CD14-positive monocyte (primary cell): ENCODE results near the gene DENND10. TPM values are rescaled to one million over a fixed set of nuclear protein-coding genes. Genes with fewer than 3 reads are reported as not detected.

Experiments used
- DNase-seq, 3 donors: peaks; one replicate each; pipeline ENCODE4 v3.0.0-alpha.2; 2011 to 2022
- H2AFZ ChIP-seq: 2 replicates; pipeline ENCODE4 v1.6.0; 2012; ENCODE audit warnings: mild to moderate bottlenecking, low read depth, low read length, inconsistent platforms; ENCODE audit not compliant: insufficient read depth, poor library complexity, severe bottlenecking
- H3K27ac ChIP-seq, 2 donors: 1 replicate in 1 of 2; 2 replicates in 1 of 2; pipeline ENCODE4 v1.5.1; 2012 to 2013; ENCODE audit warnings: low read length in 2 of 2, control low read depth in 1 of 2, inconsistent platforms in 1 of 2, low read depth in 1 of 2, mild to moderate bottlenecking in 1 of 2
- H3K27me3 ChIP-seq, 2 donors: one replicate each; pipeline versions ENCODE4 v1.6.0 to v1.6.1; 2011 to 2013; ENCODE audit warnings: low read length in 2 of 2; ENCODE audit not compliant: control insufficient read depth in 2 of 2, insufficient read depth in 2 of 2
- H3K36me3 ChIP-seq, 2 donors: replicated peaks in 1 of 2; 1 replicate in 1 of 2; 2 replicates in 1 of 2; pipeline versions ENCODE4 v1.5.1 to v1.6.1; 2012 to 2013; ENCODE audit warnings: low read length in 2 of 2, control low read depth in 1 of 2, inconsistent platforms in 1 of 2, mild to moderate bottlenecking in 1 of 2; ENCODE audit not compliant: insufficient read depth in 2 of 2, control insufficient read depth in 1 of 2
- H3K4me1 ChIP-seq, 2 donors: 1 replicate in 1 of 2; 2 replicates in 1 of 2; pipeline versions ENCODE4 v1.5.1 to v1.6.1; 2012 to 2013; ENCODE audit warnings: low read length in 2 of 2, control low read depth in 1 of 2, inconsistent platforms in 1 of 2, mild to moderate bottlenecking in 1 of 2, moderate library complexity in 1 of 2; ENCODE audit not compliant: insufficient read depth in 2 of 2, control insufficient read depth in 1 of 2
- H3K4me2 ChIP-seq: replicated peaks from 2 replicates; pipeline ENCODE3; 2012; ENCODE audit warnings: low read length, moderate library complexity, mild to moderate bottlenecking; ENCODE audit not compliant: poor library complexity, severe bottlenecking; ENCODE audit errors: extremely low read depth
- H3K4me3 ChIP-seq, 3 experiments: fragments of 200-600 bp in 1 of 3; sonication (generic) in 1 of 3; replicated peaks in 1 of 3; 1 replicate in 2 of 3; 2 replicates in 1 of 3; pipeline ENCODE4 v1.5.1; 2011 to 2013; ENCODE audit warnings: low read length in 3 of 3, mild to moderate bottlenecking in 3 of 3, control low read depth in 2 of 3, low read depth in 2 of 3, inconsistent platforms in 1 of 3, moderate library complexity in 1 of 3
- H3K79me2 ChIP-seq: 2 replicates; pipeline ENCODE4 v1.6.0; 2012; ENCODE audit warnings: mild to moderate bottlenecking, control low read depth, inconsistent platforms, low read length, moderate library complexity; ENCODE audit not compliant: insufficient read depth
- H3K9ac ChIP-seq: 2 replicates; pipeline ENCODE4 v1.6.0; 2017; ENCODE audit warnings: low read length, mild to moderate bottlenecking; ENCODE audit not compliant: insufficient read depth, poor library complexity, severe bottlenecking
- H3K9me3 ChIP-seq, 2 donors: replicated peaks in 1 of 2; 1 replicate in 1 of 2; 2 replicates in 1 of 2; pipeline versions ENCODE4 v1.5.1 to v1.6.1; 2012 to 2013; ENCODE audit warnings: low read length in 2 of 2, control low read depth in 1 of 2; ENCODE audit not compliant: control insufficient read depth in 1 of 2, insufficient read depth in 1 of 2
- H4K20me1 ChIP-seq: 2 replicates; pipeline ENCODE4 v1.6.0; 2012; ENCODE audit warnings: mild to moderate bottlenecking, low read length, control low read depth, moderate library complexity; ENCODE audit not compliant: insufficient read depth
- H3K27ac Mint-ChIP-seq, 7 donors: one replicate each; pipeline ENCODE4 v1.8.0; 2020; ENCODE audit warnings: mild to moderate bottlenecking in 7 of 7, mixed read lengths in 7 of 7, moderate library complexity in 6 of 7, inconsistent platforms in 2 of 7
- H3K27me3 Mint-ChIP-seq, 3 donors: one replicate each; pipeline ENCODE4 v1.8.0; 2021 to 2022; ENCODE audit warnings: low read depth in 3 of 3, mild to moderate bottlenecking in 3 of 3, mixed read lengths in 3 of 3, moderate library complexity in 3 of 3, inconsistent platforms in 1 of 3
- H3K36me3 Mint-ChIP-seq, 2 donors: one replicate each; pipeline ENCODE4 v1.8.0; 2020; ENCODE audit warnings: mixed read lengths in 2 of 2, inconsistent platforms in 1 of 2, mild to moderate bottlenecking in 1 of 2
- H3K4me1 Mint-ChIP-seq: one replicate; pipeline ENCODE4 v1.8.0; 2020; ENCODE audit warnings: mild to moderate bottlenecking, mixed read lengths
- H3K4me3 Mint-ChIP-seq, 2 donors: one replicate each; pipeline ENCODE4 v1.8.0; 2020; ENCODE audit warnings: mild to moderate bottlenecking in 2 of 2, mixed read lengths in 2 of 2, moderate library complexity in 1 of 2
- H3K9me3 Mint-ChIP-seq, 7 donors: one replicate each; pipeline ENCODE4 v1.8.0; 2020 to 2022; ENCODE audit warnings: mixed read lengths in 7 of 7, mild to moderate bottlenecking in 6 of 7, moderate library complexity in 6 of 7, inconsistent platforms in 2 of 7
- WGBS: methylation state at CpG from one replicate; pipeline ENCODE4 v1.1.5; 2013; ENCODE audit warnings: missing lambda C conversion rate; ENCODE audit not compliant: insufficient coverage; 5-methylcytosine and 5-hydroxymethylcytosine counted together
- intact Hi-C, 2 donors: fragments of 100-400 bp; cut with micrococcal nuclease; formaldehyde crosslinking; loops; one replicate each; pipeline versions ENCODE4 v1.15.0 to v1.15.1; 2023
- polyA plus RNA-seq, 3 donors: library from polyadenylated mRNA; depleted of rRNA in 1 of 3; unstranded in 2 of 3; stranded (reverse) in 1 of 3; fragments of 300-500 nt in 2 of 3; fragments of >200 nt in 1 of 3; fragmentation: Illumina TruSeq in 2 of 3; gene quantifications; 1 replicate in 2 of 3; 2 replicates in 1 of 3; pipeline ENCODE4 v1.2.3, GENCODE V29; 2012 to 2021
- TF ChIP-seq, protein P1 (sequence below): fragments of 200-600 bp; IDR thresholded peaks from one replicate; pipeline ENCODE4 v1.8.0; 2022; ENCODE audit warnings: antibody characterized with exemption, mild to moderate bottlenecking

Gene DENND10
- polyA plus RNA-seq, 3 donors = 129 to 188 (median 141) TPM

DNA sequence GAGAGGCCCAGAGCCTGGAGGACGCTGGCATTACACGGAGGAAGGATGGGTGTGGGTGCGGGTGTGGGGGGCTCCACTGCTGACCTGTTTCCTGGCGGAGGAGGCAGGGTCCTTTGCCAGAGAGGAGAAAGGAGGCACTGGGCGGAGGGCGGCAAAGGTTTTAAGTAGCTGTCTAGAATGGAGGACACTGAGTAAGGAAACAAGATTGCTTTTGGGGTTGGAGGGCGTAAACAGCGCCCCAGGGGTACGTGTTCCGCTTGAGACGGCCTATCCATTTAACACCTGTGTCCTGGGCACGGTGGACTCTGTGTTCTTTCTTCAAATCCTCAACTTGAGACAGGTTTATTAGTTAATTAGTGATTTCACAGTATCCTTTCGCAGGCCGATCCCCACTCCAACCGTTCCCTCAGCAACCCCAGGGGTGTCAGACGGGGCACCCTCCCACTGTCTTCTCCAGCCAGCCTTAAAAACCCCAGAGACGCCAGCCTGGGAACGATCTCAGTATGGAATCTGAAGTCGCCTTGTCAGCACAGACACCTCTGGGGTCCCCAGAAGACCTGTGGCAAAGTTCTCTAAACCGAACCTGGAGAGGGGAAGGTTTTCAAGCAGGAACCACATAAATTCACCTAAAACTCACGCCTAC, 36.8 kb downstream of the DENND10 start:
- Mint-ChIP-seq H3K27ac (peak overlapping the region in 3 of 7 donors; percentile 42 to 71 (median 58)), H3K27me3 (peaks cover 0 to 3% (median 0%) of the 10 kb centered on the region in 3 donors), H3K4me1 (peaks cover 24% of the 10 kb centered on the region), H3K4me3 (no peak overlapping the region), H3K36me3 (peaks cover 26 to 41% of the 10 kb centered on the region in 2 donors), H3K9me3 (no peaks in the 10 kb centered on the region)
- no peak for DNase-seq
- Histone ChIP-seq H3K4me2 (no peak overlapping the region), H2AFZ (no peak overlapping the region), H3K9ac (no peak overlapping the region), H3K4me1 (peaks cover 27 to 29% of the 10 kb centered on the region in 2 donors), H3K4me3 (no peak overlapping the region), H3K27ac (peak overlapping the region in 1 of 2 donors; percentile 66), H3K79me2 (peaks cover 14% of the 10 kb centered on the region), H3K9me3 (no peaks in the 10 kb centered on the region), H3K27me3 (no peaks in the 10 kb centered on the region), H3K36me3 (peaks cover 10 to 34% of the 10 kb centered on the region in 2 donors), H4K20me1 (no peaks in the 10 kb centered on the region)
- TF ChIP-seq, protein P1, sequence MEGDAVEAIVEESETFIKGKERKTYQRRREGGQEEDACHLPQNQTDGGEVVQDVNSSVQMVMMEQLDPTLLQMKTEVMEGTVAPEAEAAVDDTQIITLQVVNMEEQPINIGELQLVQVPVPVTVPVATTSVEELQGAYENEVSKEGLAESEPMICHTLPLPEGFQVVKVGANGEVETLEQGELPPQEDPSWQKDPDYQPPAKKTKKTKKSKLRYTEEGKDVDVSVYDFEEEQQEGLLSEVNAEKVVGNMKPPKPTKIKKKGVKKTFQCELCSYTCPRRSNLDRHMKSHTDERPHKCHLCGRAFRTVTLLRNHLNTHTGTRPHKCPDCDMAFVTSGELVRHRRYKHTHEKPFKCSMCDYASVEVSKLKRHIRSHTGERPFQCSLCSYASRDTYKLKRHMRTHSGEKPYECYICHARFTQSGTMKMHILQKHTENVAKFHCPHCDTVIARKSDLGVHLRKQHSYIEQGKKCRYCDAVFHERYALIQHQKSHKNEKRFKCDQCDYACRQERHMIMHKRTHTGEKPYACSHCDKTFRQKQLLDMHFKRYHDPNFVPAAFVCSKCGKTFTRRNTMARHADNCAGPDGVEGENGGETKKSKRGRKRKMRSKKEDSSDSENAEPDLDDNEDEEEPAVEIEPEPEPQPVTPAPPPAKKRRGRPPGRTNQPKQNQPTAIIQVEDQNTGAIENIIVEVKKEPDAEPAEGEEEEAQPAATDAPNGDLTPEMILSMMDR = no peak
- intact Hi-C loops = loop anchor here in 1 of 2 donors (5.0 kb wide), 1 partner anchor 277 kb away; no protein-coding TSS in a partner anchor
- WGBS = 85% methylated on average over 6 of the region's 21 CpGs

DNA sequence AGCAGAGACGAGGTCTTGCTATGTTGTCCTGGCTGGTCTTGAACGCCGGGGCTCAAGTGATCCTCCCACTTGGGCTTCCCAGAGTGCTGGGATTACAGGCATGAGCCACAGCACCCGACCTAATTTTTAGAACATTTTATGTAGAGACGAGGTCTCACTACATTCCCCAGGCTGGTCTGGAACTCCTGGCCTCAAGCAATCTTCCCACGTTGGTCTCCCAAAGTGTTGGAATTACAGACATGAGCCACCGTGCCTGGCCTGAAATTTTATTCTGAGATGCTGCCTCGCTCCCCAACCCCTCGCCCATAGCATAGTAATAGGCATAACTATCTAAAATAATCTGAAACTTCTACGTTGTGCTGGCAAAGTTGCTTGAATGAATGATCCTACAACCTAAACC, 39.7 kb downstream of the DENND10 start:
- H3K4me1 Mint-ChIP-seq = peaks cover 12% of the 10 kb centered on the region
- Histone ChIP-seq H3K27ac (no peak overlapping the region), H3K9ac (no peak overlapping the region), H3K36me3 (peaks cover 26 to 59% of the 10 kb centered on the region in 2 donors), H2AFZ (no peak overlapping the region), H3K9me3 (no peaks in the 10 kb centered on the region), H3K27me3 (no peaks in the 10 kb centered on the region), H3K4me3 (no peak overlapping the region), H3K4me1 (peaks cover 8 to 11% of the 10 kb centered on the region in 2 donors), H4K20me1 (no peaks in the 10 kb centered on the region), H3K79me2 (peaks cover 1% of the 10 kb centered on the region), H3K4me2 (no peak overlapping the region)
- peaks cover 0 to 3% (median 0%) of the 10 kb centered on the region in 3 donors for H3K27me3 Mint-ChIP-seq
- no peaks in the 10 kb centered on the region for H3K9me3 Mint-ChIP-seq
- TF ChIP-seq, protein P1 = no peak
- DNase-seq = no peak
- H3K4me3 Mint-ChIP-seq = no peak overlapping the region
- 95% methylated on average over 6 of the region's 10 CpGs for WGBS
- H3K36me3 Mint-ChIP-seq = peaks cover 39 to 64% of the 10 kb centered on the region in 2 donors
- peak overlapping the region in 2 of 7 donors; percentile 10 to 63 for H3K27ac Mint-ChIP-seq
- intact Hi-C loops = loop anchor here in 1 of 2 donors (5.0 kb wide), 1 partner anchor 274 kb away; no protein-coding TSS in a partner anchor
